HG03045 (cell line): ENCODE data around the gene FUT9.

ENCODE experiments used
- ATAC-seq: cut with Tn5 transposase; IDR thresholded peaks from one replicate; pipeline ENCODE4 v1.9.1; 2021; ENCODE audit warnings: mild to moderate bottlenecking, moderate library complexity; ENCODE audit not compliant: unreplicated experiment

The FUT9 gene

DNA sequence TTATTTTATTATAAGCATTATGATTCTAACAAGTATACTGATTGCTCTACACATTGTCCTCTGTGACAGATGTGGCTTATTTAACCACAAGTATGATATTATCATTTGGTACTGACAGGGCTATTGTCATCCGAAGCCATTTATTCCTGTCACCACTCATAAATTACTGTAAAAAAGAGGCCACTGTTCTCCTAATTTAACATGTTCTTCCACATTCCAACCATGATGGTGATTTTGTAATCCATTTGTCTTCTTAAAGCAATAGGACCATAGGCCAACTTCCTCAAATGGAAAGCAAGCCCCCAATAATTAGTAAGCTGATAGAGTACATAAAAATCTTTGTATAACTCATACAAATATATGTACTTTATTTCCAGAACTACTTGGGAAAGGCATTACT is 50.6 kb downstream of the FUT9 start:
- no peak for ATAC-seq

DNA sequence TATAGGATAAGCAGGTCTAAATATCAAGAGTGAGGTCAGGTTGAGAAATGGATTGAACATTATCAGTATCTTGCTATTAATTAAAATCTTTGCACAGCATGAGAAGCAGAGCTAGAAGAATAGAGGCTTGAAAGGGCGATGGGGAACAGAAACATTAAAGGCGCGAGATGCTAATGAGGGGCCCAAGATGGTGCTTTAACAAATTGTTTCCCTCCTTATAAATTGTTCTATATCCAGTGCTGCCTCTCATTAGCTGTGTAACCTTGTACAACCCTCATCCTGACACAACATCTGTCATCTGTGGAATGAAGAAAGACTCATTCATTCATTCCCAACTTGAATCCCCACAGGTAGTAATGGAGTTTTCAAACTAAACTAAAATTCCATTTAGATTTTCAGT is 57.8 kb downstream of the FUT9 start:
- ATAC-seq, result no peak

GRCh38 chr6:96074006-96074405 is 58.2 kb downstream of the FUT9 start:
- no peak for ATAC-seq

DNA sequence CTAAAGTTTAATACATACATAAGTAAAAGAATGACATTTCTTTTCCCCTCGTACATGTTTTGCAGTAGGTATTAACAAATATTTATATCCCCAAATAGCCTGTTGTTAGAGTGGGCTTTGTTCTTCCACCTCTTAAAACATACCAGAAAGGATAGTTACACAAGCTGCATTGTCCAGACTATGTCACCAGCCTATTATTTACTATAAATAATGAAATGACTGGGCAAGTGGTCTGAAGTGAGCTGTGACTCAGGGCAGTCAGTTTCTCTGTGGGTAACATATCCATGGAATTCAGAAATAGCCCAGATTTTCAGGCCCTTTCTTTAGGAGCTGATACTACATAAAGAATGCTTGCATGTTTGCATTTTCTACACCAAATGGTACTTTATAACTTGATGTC is 60.1 kb downstream of the FUT9 start:
- ATAC-seq, result no peak

DNA sequence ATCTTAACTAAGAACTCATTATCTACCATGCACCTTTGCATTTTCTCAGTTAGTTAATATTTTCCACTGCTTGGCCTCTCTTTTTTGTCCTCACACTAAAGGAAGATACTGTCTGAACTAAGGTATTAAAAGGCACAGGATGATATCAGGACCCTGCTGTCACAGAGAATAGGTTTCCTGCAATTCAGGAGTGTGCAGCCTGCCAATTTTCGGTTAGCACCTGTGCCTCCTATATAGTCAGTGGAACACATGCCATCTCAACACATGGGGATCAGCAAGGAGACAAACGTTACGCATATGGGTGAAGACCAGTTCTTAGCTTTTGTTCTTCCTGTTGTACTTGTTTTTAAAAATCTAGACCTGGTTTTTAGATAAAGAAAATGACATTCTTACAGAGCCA is 71.0 kb downstream of the FUT9 start:
- ATAC-seq, result no peak

- no peak for ATAC-seq
Measured at GRCh38 chr6:96089173-96089572, 73.4 kb downstream of the FUT9 start.

DNA sequence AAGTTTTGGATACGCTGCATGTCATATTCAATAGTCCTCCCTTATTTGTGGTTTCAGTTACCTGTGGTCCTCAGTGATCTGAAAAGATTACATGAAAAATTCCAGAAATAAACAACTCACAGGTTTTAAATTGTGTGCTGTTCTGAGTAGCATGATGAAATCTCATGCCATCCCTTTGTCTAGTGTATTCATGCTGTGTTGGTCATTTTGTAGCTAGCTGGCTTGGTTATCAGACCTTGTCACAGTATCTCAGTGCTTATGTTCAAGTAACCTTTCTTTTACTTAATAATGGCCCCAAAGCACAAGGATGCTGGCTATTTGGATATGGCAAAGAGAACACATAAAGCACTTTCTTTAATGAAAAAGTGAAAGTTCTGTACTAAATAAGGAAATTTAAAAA is 78.3 kb downstream of the FUT9 start:
- no peak for ATAC-seq

- no peak for ATAC-seq
Measured at GRCh38 chr6:96099069-96099468, 83.3 kb downstream of the FUT9 start.

DNA sequence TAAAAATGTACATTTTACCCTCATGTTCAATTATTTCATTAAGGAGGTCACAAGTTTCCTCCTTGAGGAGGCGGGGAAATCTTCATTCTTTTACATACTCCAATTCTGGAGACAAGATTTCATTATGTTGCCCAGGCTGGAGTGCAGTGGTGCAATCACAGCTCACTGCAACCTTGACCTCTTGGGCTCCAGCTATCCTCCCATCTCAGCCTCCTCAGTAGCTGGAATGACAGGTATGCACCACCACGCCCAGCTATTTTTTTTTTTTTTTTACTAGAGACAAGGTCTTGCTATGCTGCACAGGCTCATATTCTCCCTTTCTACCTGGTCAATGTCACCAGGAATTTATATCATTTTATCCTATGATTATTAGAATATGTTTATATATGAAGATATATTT is 85.8 kb downstream of the FUT9 start:
- ATAC-seq, result no peak

- no peak for ATAC-seq
Measured at GRCh38 chr6:96104910-96105309, 89.1 kb downstream of the FUT9 start.

DNA sequence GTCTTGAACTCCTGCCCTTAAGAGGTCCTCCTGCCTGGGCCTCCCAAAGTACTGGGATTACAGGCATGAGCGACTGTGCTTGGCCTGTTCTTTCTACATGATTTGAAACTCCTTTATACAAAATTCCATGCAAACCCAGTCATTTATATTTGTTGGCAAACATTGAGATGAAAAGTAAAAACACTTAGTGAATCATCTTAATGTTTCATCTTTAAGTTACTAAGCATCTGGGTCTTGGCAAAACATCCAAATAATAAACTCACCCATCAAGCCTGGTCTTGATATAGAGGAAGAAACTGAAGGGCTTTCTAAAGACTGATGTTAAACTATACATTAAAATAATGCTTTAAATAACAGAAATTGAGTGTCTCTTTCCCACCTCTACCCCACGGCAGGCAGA is 95.1 kb downstream of the FUT9 start:
- no peak for ATAC-seq

GRCh38 chr6:96116674-96117073 is 100.9 kb downstream of the FUT9 start:
- no peak for ATAC-seq

GRCh38 chr6:96124778-96125177 is 109.0 kb downstream of the FUT9 start:
- no peak for ATAC-seq

GRCh38 chr6:96138406-96138805 is 122.6 kb downstream of the FUT9 start:
- ATAC-seq, result no peak

- ATAC-seq, result no peak
Measured at GRCh38 chr6:96142142-96142541, 126.4 kb downstream of the FUT9 start.

DNA sequence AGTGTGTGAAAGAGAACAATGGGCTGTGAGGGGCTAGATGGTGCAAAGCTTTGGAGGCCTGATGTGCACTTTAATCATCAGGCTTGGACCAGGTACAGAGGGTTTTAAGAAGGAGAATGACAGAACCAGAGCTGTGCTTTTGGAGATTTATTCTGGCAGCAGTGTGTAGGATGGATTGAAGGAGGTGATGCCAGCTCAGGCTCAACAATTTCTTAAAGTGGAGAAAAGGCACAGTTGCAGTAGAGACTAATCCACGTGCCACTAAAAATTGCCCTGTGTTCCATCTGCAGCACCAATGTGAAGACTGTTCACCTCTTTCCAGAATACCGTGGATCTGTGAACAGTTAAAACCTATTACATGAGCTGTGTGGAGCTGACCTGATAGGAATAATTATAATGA is 134.7 kb downstream of the FUT9 start:
- ATAC-seq, result no peak

DNA sequence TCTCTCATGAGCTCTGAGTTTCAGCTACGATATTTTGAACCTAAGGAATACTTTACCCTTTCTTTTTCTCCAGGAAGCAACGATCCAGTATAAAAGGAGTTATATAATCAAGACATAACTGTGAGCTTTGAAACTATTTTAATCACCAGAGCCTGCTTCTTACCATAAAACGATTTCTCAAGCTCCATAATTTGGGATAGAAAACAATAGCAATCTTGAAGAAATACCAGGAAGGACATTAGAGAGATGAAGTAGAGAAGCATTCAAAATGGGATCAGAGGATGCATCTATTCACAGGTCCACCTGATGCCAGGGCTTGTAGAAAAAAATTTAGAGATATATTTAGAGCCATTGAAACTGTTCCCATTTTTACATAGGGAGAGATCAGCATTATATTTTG is 135.9 kb downstream of the FUT9 start:
- ATAC-seq, result no peak

GRCh38 chr6:96152114-96152708 is 136.4 kb downstream of the FUT9 start:
- ATAC-seq, result no peak

- no peak for ATAC-seq
Measured at GRCh38 chr6:96153775-96154174, 138.0 kb downstream of the FUT9 start.

GRCh38 chr6:96156425-96156824 is 140.7 kb downstream of the FUT9 start:
- no peak for ATAC-seq

DNA sequence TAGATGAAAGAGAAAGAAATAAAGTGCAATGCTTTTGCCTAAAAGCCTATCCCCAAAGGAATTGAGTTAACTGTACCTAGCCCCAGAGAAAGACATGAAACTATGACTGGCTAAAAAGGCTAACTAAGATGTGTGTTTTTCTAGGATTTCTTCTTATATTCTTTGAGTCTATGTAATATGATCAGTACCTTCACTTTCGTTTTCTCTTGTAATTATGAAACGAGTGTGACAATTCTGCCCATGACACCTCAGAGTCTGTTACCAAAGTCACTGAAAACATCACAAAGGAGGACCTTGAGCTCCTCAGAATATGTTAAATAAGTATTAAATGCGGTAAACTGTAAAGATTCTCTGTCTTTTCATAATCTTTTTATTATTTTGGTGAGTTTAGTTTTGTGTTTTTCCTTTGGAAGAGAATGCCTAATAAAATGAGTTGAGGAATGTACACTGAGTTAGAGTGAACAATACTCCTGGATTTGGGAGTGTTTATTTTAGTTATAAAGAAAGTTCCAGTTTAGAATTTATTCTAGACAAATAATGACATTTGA is 141.3 kb downstream of the FUT9 start:
- peak; percentile 94 for ATAC-seq

DNA sequence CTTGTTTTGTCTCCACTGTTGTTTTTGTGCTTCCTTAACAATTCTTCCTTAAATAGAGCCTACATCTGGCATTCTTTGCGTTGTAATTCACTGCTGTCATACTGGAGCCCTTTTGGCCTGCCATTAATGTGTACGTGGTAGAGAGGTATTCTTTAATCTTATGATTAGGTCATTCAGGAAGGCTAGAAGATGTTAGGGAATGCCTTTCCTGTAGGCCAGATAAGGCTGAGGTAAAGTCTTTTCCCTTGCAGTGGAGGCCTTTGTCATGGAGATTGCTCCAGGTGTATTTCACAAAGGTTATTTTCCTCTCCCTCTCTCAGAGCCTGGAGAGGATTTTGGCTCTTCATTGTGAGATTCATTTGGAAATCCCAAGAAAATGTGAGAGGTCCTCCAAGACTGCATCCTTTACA is 146.9 kb downstream of the FUT9 start:
- no peak for ATAC-seq

- ATAC-seq, result no peak
Measured at GRCh38 chr6:96164802-96165201, 149.0 kb downstream of the FUT9 start.
